ENCODE measurements around the gene DTD2. TPM values are rescaled to one million over a fixed set of nuclear protein-coding genes. Genes with fewer than 3 reads are reported as not detected.
"Not testable (repeated sequence)": the region's sequence is repeated elsewhere in the genome, so short reads cannot be mapped to it uniquely, and the experiment has no call there.

Gene DTD2
- total RNA-seq, 1 donor from 2014 or later: 32.1 TPM

DNA sequence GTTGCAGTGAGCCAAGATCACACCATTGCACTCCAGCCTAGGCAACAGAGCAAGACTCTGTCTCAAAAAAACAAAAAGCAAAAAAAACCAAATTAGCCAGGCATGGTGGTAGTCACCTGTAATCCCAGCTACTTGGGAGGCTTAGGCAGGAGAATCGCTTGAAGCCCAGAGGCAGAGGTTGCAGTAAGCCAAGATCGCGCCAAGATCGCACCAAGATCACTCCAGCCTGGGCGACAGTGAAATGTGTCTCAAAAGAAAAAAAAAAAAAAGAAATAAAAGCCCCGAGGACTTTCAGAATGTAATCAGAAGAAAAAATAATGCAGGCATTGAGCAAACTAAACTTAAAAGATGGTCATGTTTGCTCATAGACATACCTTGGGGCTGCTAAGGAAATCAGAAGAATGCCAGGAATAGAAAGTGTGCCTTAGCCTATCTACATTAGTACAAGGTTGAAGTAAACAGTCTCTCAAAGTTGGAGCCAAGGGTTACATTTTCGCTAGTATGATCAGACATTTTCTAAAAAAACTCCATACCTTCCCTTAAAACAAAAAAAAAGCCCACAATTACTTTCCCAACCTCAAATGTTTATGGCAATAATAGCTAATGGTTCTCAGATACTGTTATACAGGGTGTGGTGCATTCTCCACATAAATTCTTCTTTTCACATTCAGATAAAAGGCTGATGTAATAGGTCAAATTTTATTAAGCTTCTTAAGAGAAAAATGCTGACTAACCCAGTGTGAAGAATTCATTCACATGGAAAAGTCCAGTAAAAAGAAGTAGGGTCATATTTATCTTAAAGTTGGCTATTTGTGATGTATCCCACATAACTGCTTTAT is 15.8 kb downstream of the DTD2 start:
- no peak for DNase-seq

DNA sequence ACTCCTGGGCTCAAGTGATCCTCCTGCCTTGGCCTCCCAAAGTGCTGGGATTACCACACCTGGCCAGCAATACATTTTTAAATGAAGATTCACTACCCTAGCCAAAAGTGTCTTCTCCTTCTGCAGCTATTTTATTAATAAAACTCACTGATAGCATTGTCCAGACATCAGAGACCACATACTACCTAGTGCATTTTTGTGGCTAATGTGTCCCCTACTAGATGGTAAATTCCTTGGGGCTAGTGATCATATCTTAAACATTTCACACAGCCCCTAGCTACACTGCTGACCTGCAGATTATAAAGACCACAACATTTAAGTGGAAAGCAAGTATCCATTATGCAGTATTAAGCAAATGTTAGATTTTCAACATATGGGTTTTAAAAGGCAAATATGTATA is 17.0 kb downstream of the DTD2 start:
- no peak for DNase-seq

DNA sequence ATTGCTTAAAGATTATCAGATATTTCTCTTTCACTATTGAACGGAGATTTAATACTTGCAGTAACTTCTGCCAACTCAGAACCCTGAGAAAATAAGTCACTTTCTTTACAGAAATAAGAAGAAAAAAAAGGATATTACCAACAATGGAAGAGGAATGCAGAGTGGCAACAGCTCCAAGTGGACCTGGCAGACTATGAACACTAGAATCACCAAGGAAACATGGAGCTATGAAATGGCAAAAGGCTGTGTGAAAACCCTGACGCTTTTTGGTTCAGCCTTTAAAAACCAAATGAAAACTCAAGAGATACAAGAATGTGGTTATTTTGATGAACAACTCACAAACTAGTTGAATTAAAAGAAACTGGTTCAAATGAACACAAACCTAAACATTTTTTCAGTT is 17.7 kb downstream of the DTD2 start:
- no peak for DNase-seq

GRCh38 chr14:31437045-31437691 is 20.1 kb downstream of the DTD2 start:
- DNase-seq: not testable (repeated sequence)

GRCh38 chr14:31435276-31435675 is 22.0 kb downstream of the DTD2 start:
- no peak for DNase-seq

DNA sequence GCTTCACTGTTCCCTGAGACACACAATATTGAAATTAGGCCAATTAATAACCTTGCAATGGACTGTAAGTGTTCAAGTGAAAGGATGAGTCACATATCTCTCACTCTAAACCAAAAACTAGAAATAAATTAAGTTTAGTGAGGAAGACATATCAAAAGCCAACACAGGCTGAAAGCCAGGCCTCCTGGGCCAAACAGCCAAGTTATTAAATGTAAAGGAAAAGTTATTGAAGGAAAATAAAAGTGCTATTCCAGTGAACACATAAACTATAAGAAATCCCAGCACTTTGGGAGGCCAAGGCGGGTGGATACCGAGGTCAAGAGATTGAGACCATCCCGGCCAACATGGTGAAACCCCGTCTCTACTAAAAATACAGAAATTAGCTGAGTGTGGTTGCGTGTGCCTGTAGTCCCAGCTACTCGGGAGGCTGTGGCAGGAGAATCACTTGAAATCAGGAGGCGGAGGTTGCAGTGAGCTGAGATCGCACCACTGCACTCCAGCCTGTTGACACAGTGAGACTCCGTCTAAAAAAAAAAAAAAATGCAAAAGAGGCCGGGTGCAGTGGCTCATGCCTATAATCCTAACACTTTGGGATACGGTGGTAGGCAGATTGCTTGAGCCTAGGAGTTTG is 26.6 kb downstream of the DTD2 start:
- no peak for DNase-seq

GRCh38 chr14:31429791-31430190 is 27.5 kb downstream of the DTD2 start:
- no peak for DNase-seq

DNA sequence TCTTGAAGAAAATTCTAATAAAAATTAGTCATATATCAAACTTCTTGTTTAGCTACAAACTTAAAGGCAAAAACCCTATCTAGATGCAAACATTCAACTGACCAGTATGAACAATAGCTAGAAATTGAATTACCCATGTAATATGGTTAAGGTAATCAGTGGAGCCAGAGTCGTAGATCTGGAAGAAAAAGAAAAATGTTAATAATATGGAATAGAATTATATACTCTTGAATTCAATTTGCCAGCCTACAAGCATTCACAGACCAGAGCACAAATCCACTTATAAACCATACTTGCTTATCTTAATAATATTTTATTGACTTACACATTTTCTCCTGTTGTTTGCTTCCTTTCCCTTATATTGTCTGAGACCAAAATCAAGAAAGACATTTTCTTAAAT is 29.3 kb downstream of the DTD2 start:
- DNase-seq: no peak

DNA sequence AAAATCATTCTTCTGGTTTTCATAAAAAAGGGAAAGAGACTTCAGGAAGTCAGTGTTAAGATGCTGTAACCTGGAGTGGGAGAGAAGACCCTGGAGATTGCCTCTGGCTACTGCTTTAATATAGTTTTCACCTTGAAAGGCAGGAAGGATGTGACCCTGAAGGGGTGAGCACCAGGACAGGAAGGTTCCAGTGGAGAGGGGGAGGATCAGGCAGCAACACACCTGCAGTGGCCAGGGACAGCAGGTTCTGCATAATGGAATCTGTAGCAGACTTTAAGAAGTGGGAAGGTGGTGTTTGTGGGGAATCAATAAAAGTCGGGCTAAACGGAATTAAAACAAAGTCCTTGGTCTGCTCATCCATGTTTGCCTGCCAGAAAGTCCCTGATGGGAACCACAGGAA is 30.6 kb downstream of the DTD2 start:
- no peak for DNase-seq

GRCh38 chr14:31425905-31426304 is 31.4 kb downstream of the DTD2 start:
- DNase-seq: no peak

DNA sequence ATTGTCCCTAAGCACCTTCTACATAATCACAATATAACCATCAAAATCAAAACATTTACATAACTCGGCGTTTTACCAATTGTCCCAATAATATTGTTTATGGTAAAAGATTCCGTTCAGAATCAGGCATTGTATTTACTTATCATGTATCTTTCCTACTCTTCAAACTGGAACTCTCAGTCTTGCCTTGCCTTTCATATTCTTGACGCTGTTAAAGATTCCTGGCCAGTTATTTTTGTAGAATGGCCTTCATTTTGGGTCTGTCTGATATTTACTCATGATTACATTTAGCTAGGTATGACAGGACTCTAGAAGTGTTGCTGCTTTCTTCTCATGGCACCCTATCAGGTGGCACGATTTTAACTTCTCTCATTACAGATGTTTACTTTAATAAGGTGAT is 36.1 kb downstream of the DTD2 start:
- no peak for DNase-seq

- DNase-seq: peak; percentile 97
Measured at GRCh38 chr14:31420319-31421111, 36.8 kb downstream of the DTD2 start, which contains the start of gene HEATR5A. HEATR5A (minus strand) TSS chr14:31420550; CDS start chr14:31402975, 17,575 bp downstream.

DNA sequence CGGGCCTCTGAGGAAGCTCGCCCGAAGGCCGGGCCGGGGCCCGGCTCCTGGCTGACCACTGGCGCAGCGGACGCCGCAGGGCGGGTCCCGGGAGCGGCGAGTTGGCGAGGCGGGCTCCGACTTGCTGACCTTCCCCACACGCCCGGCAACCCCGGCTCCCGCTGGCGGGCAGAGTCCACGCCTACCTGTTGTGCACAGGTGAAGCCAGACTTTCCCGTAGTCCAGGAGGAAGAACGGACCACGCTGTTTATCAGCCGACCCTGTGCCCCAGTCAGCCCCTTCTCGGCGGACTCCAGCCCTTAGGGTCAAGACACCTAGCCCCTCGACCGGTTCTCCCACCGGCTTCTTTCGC is 37.4 kb downstream of the DTD2 start:
- DNase-seq: peak; percentile 57

- DNase-seq: peak; percentile 24
Measured at GRCh38 chr14:31419179-31419966, 37.9 kb downstream of the DTD2 start.

DNA sequence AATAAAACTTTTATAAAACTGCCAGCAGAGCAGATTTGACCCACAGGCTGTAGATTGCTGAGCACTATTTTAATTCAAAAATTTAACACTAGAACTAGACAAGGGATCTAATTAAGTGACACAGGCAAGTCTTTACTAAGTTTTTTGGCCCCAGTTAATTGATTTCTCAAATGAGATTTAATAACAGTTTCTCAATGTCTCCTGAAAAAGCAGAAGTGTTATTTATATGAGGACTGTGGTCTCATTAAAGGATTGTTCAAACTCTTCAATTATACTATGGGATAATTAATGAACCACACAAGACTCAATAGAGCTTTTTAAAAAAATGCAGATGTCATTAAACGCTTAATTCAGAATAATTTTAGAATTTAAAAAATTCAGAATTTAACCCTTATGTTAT is 38.9 kb downstream of the DTD2 start:
- no peak for DNase-seq

DNA sequence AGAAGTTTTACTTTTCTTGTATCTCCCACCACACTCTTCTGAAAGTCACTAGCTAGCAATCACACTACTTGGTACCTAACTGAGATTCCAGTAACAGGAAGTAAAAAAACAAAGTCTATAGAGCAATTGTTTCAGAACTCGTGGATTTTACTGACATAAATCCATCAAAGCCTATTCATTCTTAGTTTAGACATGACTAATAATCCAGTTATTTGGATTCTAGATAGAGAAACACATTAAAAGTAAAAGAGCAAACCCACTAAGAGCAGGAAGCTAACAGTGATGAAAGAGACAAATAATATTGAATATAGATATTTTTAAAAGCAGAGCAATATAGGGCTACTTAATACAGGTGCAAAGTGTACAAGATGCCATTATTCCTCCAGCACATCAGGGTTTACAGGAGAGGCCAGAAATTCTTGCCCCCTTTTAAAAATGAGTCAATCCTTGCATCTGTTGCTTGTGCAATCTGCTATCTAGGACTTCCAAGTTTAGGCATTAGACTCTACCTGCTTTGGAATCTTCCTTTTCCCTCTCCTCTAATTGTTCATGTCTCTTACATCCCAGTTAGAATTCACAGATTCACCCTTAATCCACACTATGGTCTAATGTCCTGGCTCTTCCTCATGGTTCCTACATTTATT is 43.0 kb downstream of the DTD2 start:
- no peak for DNase-seq

DNA sequence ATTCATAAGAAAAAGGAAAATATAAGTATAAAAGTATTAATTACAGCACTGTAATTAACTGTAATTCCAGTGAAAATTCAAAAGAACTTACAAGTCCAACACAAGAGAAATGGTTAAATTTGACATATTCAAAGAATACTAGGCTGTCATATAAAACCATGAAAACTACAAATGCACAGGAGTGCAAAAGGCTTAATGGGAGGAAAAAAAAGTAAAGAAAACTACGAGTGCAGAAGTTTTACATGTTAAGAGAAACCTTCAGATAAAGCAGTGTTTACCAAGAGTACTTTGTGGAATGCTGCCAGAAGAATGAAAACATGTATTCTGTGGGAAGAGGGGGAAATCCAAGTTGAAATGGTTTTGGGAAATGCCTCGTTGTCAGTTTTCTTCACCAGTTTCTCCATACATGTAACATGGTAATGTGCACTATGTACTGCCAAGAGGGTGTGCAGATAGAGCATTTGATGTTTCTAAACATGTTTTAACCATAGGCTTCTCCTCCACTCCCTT is 46.0 kb downstream of the DTD2 start:
- peak; percentile 6 for DNase-seq

- DNase-seq: no peak
Measured at GRCh38 chr14:31410048-31410650, 47.2 kb downstream of the DTD2 start.

DNA sequence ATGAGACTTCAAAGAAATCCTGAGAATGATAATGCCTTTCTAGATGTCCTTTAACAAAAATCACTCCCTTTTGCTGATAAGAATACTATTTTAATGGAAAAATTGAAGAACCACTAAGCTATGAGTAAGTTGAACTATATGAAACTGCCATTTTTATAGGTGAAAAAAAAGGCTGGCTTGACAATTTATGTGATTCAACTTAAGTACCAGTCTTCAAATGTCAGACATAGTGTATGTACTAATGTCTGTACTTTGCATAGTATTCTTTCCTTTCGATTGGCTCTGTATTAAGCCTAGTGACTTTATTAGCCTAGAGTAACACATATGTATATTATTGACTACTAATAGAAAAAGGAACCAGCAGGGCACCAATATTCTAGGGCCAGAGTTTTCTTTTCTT is 48.9 kb downstream of the DTD2 start:
- no peak for DNase-seq

DNA sequence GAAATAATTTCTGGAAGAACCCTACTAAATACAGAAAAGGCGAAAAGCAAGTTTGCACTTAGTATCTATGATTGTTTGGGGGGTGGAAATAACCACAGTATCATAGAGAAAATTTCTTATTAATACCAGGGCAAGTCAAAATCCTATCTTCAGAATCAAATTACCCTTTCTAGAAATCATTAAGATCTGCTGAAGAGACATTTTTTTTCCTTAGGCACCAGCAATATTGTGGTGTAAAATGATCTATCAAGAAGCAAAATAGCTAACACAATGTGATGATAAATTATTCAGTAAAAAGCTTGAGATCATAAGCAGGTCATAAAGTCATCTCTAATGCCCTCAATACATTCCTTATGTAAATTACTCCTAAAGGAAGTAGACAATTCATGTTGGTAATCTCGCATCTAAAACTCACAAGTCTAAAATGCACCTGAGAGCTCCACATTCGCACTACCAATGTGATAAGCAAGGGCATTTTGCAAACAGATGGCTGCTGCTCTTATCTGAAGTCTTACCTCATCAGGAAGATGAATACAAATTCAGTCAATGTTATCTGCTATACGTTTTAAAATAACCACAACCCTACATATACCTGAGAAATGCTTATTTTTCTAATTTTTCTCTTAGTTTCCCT is 51.6 kb downstream of the DTD2 start:
- no peak for DNase-seq
